Skeletal muscle satellite cell (primary cell): Measurements from ENCODE around the gene SELENOV.

Experiments used
- H3K27me3 ChIP-seq: 2 replicates; pipeline ENCODE4 v1.7.0; 2013; ENCODE audit warnings: low read length; ENCODE audit not compliant: control insufficient read depth, insufficient read depth
- H3K36me3 ChIP-seq: 2 replicates; pipeline ENCODE4 v1.7.0; 2013; ENCODE audit warnings: mild to moderate bottlenecking, control low read depth, low read length; ENCODE audit not compliant: insufficient read depth
- H3K4me1 ChIP-seq: 2 replicates; pipeline ENCODE4 v1.7.0; 2013; ENCODE audit warnings: low read length; ENCODE audit not compliant: control insufficient read depth, insufficient read depth
- H3K4me2 ChIP-seq: 2 replicates; pipeline ENCODE4 v1.7.0; 2013; ENCODE audit warnings: mild to moderate bottlenecking, low read length
- H3K4me3 ChIP-seq: 2 replicates; pipeline ENCODE4 v1.7.0; 2013; ENCODE audit warnings: low read length
- H3K9ac ChIP-seq: 2 replicates; pipeline ENCODE4 v1.7.0; 2013; ENCODE audit warnings: mild to moderate bottlenecking, low read depth, low read length, moderate library complexity
- H3K9me3 ChIP-seq: replicated peaks from 2 replicates; pipeline ENCODE4 v1.7.0; 2013; ENCODE audit warnings: mild to moderate bottlenecking, control low read depth, low read length

The SELENOV gene

GRCh38 chr19:39508629-39509028 is 6.3 kb upstream of the SELENOV start:
- H3K36me3 ChIP-seq: no peaks in the 10 kb centered on the region
- H3K4me3 ChIP-seq: no peak overlapping the region
- no peak overlapping the region for H3K9ac ChIP-seq
- peaks cover 13% of the 10 kb centered on the region for H3K4me1 ChIP-seq
- no peaks in the 10 kb centered on the region for H3K9me3 ChIP-seq
- H3K27me3 ChIP-seq: peaks cover 48% of the 10 kb centered on the region
- H3K4me2 ChIP-seq: no peak overlapping the region

GRCh38 chr19:39509233-39509632 is 5.7 kb upstream of the SELENOV start:
- Histone ChIP-seq H3K4me3 (no peak overlapping the region), H3K36me3 (no peaks in the 10 kb centered on the region), H3K4me1 (peaks cover 13% of the 10 kb centered on the region), H3K9me3 (no peaks in the 10 kb centered on the region), H3K9ac (no peak overlapping the region), H3K4me2 (no peak overlapping the region), H3K27me3 (peaks cover 49% of the 10 kb centered on the region)

GRCh38 chr19:39512988-39513387 is 2.0 kb upstream of the SELENOV start:
- peaks cover 54% of the 10 kb centered on the region for H3K27me3 ChIP-seq
- no peak overlapping the region for H3K4me2 ChIP-seq
- peaks cover 12% of the 10 kb centered on the region for H3K4me1 ChIP-seq
- H3K36me3 ChIP-seq: no peaks in the 10 kb centered on the region
- no peaks in the 10 kb centered on the region for H3K9me3 ChIP-seq
- no peak overlapping the region for H3K9ac ChIP-seq
- H3K4me3 ChIP-seq: no peak overlapping the region

- peaks cover 12% of the 10 kb centered on the region for H3K4me1 ChIP-seq
- H3K4me2 ChIP-seq: peak overlapping the region; percentile 56
- peaks cover 48% of the 10 kb centered on the region for H3K27me3 ChIP-seq
- no peaks in the 10 kb centered on the region for H3K36me3 ChIP-seq
- H3K9ac ChIP-seq: no peak overlapping the region
- H3K9me3 ChIP-seq: no peaks in the 10 kb centered on the region
- no peak overlapping the region for H3K4me3 ChIP-seq
Observed at GRCh38 chr19:39515551-39516191, 732 bp downstream of the SELENOV start.

- Histone ChIP-seq H3K4me2 (peak overlapping the region; percentile 56), H3K9ac (no peak overlapping the region), H3K36me3 (no peaks in the 10 kb centered on the region), H3K27me3 (peaks cover 48% of the 10 kb centered on the region), H3K9me3 (no peaks in the 10 kb centered on the region), H3K4me1 (peaks cover 12% of the 10 kb centered on the region), H3K4me3 (no peak overlapping the region)
Observed at GRCh38 chr19:39516270-39516669, 1.3 kb downstream of the SELENOV start.

GRCh38 chr19:39517432-39517831 is 2.5 kb downstream of the SELENOV start:
- no peak overlapping the region for H3K9ac ChIP-seq
- H3K4me2 ChIP-seq: no peak overlapping the region
- H3K27me3 ChIP-seq: peaks cover 48% of the 10 kb centered on the region
- no peaks in the 10 kb centered on the region for H3K9me3 ChIP-seq
- peaks cover 12% of the 10 kb centered on the region for H3K4me1 ChIP-seq
- H3K4me3 ChIP-seq: no peak overlapping the region
- H3K36me3 ChIP-seq: no peaks in the 10 kb centered on the region

GRCh38 chr19:39518458-39518857 is 3.5 kb downstream of the SELENOV start:
- Histone ChIP-seq H3K27me3 (peaks cover 43% of the 10 kb centered on the region), H3K36me3 (no peaks in the 10 kb centered on the region), H3K4me1 (peaks cover 12% of the 10 kb centered on the region), H3K4me2 (no peak overlapping the region), H3K9ac (no peak overlapping the region), H3K9me3 (no peaks in the 10 kb centered on the region), H3K4me3 (no peak overlapping the region)

- Histone ChIP-seq H3K4me2 (no peak overlapping the region), H3K9ac (no peak overlapping the region), H3K4me3 (no peak overlapping the region), H3K9me3 (no peaks in the 10 kb centered on the region), H3K4me1 (peaks cover 12% of the 10 kb centered on the region), H3K36me3 (no peaks in the 10 kb centered on the region), H3K27me3 (peaks cover 38% of the 10 kb centered on the region)
Observed at GRCh38 chr19:39518975-39519374, 4.0 kb downstream of the SELENOV start.

- peaks cover 19% of the 10 kb centered on the region for H3K27me3 ChIP-seq
- no peak overlapping the region for H3K4me3 ChIP-seq
- no peaks in the 10 kb centered on the region for H3K36me3 ChIP-seq
- H3K4me1 ChIP-seq: peaks cover under 1% of the 10 kb centered on the region
- H3K9ac ChIP-seq: no peak overlapping the region
- H3K4me2 ChIP-seq: no peak overlapping the region
- no peaks in the 10 kb centered on the region for H3K9me3 ChIP-seq
Observed at GRCh38 chr19:39520541-39521484, 5.9 kb downstream of the SELENOV start.

- H3K4me2 ChIP-seq: no peak overlapping the region
Observed at GRCh38 chr19:39524495-39524894, 9.6 kb downstream of the SELENOV start.

GRCh38 chr19:39525205-39525604 is 10.3 kb downstream of the SELENOV start:
- Histone ChIP-seq H3K9me3 (no peaks in the 10 kb centered on the region), H3K27me3 (no peaks in the 10 kb centered on the region), H3K9ac (no peak overlapping the region), H3K4me3 (no peak overlapping the region), H3K4me2 (no peak overlapping the region), H3K36me3 (no peaks in the 10 kb centered on the region), H3K4me1 (no peaks in the 10 kb centered on the region)

More at GRCh38 chr19:39524495-39524894, 9.6 kb downstream of the SELENOV start:
- H3K4me3 ChIP-seq: no peak overlapping the region
- H3K36me3 ChIP-seq: no peaks in the 10 kb centered on the region
- H3K27me3 ChIP-seq: no peaks in the 10 kb centered on the region
- H3K4me1 ChIP-seq: no peaks in the 10 kb centered on the region
- no peaks in the 10 kb centered on the region for H3K9me3 ChIP-seq
- H3K9ac ChIP-seq: no peak overlapping the region
